Right renal cortex interstitium (tissue), 3 donors: Measurements from ENCODE around the gene IQCK. TPM values are rescaled to one million over a fixed set of nuclear protein-coding genes. Genes with fewer than 3 reads are reported as not detected.

Source experiments
- DNase-seq, 3 donors: peaks; one replicate each; pipeline ENCODE4 v3.0.0-alpha.2; 2013; ENCODE audit warnings: low read depth in 3 of 3, low spot score in 2 of 3
- polyA plus RNA-seq, 3 donors: library from polyadenylated mRNA; unstranded; fragments of 120-200 nt; gene quantifications; one replicate each; pipeline ENCODE4 v1.2.1, GENCODE V29; 2013; ENCODE audit not compliant: insufficient read length in 3 of 3

The IQCK gene
- polyA plus RNA-seq, 3 donors = 49.5 to 53.9 (median 49.9) TPM

DNA sequence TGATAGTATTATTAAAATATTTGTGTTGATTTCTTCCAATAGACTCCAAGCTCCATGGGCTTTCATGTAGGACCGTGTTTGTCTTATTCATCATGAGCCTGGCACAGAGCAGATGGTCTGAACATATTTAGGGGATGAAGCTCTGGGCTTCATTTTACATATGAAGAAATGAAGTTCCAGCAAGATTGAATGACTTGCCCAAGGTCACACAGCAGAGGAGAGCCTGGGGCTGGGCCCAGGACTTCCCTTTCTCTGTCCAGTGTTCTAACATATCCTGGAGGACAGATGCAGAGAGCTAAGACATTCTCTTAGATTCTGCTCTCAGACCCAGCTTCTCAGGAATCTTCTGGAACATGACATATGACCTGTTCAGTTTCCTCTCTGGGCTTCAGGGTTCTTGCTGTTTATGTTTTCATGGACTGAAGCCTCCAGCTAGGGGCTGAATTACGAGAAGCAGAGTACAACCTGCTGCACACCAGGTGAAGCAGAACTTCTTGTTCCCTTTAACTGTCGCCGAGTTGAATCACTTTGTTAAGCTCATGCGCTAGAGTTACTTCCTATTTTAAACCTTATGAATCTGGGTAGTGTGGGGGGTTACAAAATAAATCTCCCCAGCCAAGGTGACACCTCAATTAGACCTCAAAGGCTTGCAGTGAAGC lies 113.0 kb downstream of the IQCK start:
- peak in 1 of 3 donors; percentile 33 for DNase-seq

DNA sequence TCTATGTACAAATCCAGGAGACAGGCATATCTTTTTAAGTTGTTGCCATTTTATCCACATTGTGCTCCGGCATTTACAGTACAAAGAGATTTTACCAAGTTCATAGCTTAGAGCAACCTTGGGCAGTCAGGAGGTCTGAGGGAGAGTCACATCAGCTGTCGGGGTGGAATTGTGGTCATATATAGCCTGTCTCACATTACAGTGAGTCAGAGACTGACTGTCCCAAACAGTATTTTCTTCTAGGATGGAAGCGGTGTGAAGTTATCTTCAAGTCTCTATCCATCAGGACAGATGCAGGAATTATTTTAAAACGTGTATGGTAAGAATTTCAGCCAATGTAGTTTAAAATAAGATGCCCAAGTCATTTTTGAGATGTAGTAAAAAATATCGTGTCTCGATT lies 113.6 kb downstream of the IQCK start:
- DNase-seq = peak in 1 of 3 donors; percentile 33

DNA sequence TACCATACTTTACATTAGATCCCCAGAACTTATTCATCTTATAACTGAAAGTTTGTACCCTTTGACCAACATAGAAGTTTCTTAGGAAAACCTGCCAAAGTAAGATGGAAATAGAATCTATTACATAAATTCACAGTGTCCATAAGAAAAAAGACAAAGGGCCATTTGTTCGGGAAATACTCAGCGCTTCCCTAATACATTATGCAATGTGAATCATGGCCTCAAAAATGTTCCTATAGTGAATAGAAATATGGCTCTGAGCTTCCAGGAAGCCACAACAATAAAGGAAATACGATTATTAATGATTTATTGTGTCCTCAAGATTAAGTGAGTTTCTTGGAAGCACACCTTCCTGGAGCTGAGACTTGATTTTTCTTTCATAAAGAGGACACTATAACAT lies 115.1 kb downstream of the IQCK start:
- DNase-seq = no peak

DNA sequence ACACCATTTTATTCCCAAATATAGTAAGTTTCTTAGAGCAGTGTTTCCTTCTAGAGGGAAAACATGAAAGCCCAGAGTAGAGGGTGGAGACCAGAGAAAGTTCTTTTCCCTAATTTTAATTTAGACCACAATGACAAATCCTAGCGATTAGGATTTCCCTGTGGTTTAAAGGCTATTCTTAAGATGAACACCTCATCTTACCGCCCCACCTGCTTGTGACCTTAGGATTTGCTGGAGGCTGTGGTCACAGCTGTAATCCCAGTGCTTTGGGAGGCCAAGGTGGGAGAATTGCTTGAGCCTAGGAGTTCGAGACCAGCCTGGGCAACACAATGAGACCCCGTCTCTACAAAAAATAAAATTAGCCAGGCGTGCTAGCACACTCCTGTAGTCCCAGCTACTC lies 115.5 kb downstream of the IQCK start:
- DNase-seq = no peak

DNA sequence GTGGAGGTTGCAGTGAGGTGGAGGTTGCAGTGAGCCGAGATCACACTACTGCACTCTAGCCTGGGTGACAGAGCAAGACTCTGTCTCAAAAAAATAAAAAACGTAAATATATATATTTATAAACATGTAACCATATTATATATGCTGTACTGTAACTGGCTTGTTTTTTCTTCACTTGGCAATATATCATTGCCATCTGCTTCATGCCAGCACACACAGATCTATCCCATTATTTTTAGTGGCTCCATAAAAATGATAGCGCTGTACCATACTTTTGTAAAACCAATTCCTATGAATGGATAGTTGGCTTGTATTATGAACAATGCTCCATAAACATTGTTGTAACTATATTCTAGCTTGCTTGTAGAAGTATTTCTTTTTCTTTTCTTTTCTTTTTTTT lies 117.1 kb downstream of the IQCK start:
- DNase-seq = no peak

DNA sequence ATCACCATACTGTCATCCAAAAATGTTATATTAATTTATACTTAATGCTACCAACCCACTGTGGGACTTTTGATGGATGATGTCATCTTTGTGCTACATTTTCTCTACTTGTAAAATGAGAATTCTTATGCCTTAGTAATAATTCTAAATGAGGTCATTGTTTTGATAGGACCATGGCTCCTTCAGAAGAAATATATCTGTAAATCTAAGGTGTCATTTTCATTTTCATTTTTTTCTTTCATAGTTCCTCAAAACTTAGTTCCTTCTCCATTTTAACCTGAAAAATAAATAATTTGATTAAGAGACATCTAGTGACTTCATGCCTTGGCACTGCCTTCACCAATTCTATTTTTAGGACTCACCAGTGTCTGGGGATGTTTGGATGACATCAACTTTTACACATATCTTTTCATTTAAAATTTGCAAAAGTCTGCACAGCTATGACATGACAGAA lies 117.9 kb downstream of the IQCK start:
- DNase-seq = no peak

DNA sequence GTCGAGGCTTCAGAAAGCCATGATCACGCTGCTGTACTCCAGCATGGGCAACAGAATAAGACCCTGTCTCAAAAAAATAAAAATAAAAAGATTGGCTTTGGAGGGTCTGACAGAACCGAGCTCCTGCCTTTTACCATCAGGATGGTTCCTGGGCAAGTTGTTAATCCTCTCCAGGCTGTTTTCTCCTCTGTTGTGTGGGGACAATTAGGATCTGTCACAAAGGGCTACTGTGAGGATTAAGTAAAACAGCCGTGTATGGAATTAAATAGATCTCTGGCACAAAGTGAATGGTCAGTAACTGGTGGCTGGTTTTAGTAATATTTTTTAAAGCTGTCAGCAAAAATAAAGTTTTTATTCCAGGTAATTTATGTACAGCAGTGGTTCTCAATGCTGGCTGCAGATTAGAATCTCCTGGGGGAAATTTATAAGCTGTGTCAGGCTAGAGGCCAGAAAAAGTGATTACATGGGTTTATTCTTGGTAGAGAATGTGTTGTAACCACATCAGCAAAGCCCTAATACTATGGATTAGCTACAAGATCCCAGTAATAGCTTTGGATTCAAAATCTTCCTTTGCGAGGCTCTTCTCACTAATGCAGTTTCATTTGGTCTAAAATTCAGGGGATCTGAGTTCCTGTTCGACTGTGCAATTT lies 119.4 kb downstream of the IQCK start:
- DNase-seq = no peak

DNA sequence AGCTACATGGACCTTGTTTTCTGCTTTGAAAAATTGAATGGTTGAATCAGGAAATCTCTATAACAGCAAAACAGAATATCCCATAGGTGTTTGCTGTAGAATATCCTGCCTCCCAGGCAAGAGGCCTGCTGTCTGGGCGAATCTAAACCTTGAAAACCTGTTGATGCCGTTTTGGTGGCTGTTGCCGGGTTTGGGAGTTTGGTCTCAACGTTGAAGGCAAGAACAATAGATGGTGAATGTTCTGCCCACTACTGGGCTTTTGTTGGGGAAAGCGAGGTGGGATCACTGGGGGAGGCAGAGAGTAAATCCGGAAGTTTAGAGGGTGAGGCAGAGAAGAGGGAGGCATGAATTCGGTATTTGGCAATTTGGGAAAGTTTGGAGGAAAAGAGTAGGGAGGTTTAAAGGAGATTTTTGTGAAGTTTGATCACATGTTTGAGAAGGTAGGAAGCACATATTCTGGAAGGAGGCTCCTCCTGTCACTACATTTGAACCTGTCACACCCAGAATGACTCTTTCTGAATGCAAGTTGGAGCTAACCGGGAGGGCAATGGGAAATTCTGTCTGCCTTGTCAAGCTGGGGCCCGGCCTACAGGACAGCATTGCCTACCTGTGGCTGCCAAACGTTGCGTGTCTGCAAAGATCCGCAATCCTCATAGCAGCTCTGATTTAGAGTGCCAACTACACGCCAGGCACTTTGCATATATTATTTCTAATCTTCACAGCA lies 120.1 kb downstream of the IQCK start:
- no peak for DNase-seq

DNA sequence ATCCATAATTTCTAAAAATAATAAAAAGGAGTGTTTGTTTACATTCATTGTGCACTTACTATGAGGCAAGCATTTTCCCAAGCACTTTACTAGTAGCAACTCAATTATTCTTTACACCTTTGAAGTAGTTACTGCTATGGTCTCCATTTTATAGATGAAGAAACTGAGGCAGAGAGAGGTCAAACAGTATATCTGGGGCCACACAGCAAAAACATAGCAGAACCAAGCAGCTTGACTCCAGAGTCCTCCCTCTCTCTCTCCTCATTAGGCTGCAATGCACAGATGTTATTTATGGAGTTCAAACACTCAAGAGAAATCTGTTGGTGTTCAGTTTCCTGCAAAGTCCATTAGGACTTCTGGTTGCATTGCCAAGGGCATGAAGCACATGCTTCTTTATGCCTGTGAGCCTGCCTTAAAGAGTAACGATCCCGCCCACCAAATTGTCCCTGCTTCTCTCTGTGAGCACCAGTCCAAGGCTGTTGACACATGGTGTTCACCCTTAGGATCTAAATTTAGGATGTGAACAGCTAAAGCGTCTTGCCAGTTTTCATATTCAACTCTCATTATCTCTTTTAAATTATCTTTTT lies 122.5 kb downstream of the IQCK start:
- DNase-seq = no peak

DNA sequence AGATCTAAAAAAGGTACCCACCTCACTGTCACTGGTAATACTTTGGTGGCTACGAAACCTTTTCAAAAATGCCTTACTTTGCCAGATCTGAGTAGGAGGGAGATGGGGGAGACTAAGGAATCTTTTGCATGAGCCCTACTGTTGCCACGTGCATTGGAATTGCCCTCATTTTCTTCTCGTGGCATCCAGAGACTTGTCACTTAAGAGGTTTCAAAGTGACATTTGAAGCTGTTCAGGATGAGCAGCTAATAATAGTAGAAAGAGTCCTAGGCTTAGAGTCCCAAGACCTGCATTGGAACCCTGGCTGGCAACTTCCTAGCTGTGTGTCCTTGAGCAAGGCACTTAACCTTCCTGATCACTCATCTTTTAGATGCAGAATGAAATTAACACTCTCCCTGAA lies 123.1 kb downstream of the IQCK start:
- no peak for DNase-seq

DNA sequence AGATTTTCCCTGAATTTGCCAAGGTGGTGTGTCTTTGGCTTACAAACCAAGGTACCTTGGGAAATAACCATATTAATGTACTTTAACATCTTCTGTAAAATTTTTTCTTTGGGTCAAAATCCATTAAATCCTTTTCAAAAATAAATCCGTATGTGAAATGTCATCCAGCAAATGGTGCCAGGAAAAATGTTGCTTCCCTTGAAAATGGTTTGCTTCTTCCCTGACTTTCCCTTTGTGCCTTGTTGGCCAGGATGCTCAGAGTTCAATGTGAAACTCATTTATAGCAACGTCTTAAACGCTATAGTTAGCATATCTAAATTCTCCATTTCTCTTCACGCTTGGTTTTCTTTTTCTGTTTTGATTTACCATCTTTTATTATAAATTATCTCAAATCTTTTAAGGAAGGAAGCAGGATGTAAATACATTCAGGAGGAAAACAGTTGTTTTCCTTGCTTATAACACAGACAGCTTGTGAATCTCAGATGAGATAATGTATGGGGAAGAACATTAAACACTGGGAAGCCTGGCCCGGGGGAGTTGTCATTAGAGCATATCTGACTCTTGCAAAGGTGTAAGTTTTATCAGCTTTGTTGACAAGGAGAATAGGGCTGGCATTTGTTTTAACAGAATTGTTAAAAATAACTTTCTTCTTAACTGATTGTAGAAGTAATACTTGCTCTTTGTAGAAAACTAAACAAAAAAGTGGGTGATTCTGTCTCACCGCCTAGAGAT lies 124.5 kb downstream of the IQCK start:
- DNase-seq = no peak

DNA sequence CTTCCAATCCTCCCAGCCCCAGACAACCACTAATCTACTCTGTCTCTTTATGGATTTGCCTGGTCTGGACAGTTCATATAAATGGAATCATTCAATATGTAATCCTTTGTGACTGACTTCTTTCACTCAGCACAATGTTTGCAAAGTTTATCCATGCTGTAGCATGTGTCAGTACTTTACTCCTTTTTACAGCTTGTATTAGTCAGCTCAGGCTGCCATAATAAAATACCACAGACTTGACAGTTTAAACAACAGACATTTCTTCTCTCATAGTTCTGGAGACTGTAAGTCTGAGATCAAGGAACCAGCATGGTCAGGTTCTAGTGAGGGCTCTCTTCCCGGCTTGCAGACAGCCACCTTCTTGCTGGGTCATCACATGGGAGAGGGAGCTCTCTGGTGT lies 125.3 kb downstream of the IQCK start:
- no peak for DNase-seq

DNA sequence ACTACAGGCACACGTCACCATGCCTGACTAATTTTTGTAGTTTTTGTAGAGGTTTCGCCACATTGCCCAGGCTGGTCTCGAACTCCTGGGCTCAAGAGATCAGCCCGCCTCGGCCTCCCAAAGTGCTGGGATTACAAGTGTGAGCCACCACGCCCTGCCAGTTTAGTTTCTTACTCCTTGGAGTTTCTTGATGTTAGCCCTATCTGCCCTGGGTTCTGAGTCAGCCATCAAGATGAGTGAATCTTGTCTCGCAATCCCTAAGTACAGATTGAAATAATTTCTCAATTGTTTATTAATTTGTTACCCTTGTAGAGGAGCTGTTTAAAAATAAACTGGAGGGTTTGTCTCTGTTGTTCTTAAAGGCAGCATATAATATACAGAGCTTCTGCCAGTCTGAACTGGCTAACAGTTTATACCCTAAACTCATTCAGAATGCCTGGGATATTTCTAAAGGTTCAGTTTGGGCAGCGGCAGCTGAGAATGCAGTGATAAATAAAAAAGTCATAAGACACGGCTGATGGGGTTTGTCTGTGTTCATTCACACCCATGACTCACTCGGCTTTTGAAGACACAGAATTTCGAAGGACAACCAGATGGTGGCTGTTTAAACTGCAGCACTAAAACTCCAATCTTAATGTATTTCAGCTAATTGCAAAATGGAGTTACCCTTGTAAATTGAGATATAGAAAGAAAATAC lies 127.0 kb downstream of the IQCK start:
- no peak for DNase-seq

DNA sequence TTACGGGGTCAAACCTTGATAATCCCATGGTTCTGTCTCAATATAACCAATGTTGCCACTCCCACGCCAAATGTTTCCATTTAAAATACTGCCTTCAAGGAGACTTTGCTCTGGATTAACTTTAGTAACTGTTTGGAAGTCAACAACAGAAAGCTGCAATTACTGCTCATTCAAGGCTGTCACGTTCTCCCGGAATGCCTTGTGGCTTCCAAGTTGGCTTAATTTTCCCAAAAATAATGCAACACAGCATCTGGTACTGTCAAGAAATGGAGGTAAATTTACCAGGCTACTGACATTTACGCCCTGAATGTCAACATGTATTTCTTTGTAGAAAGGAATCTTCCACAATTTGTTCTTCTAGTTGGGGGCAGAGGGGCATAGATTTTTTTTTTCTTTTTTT lies 128.4 kb downstream of the IQCK start:
- DNase-seq = no peak

DNA sequence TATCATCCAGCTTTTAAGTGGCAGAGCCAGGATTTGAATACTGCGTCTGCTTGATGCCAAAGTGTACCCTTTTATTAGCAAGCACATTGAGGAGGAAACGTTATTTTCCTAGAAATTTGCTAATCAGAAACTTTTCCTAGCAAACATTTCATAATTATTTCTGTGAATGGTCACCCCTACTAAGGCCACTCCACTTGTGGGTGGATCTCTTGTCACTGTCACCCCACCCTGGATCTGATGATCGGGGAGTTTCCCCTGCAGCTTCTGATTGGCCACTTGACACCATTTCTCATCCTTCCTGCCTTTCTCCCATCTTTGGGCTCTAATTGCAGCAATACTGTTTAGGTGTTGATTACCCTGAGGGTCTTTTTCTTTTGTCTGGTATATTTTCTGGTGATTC lies 130.7 kb downstream of the IQCK start:
- DNase-seq = no peak

DNA sequence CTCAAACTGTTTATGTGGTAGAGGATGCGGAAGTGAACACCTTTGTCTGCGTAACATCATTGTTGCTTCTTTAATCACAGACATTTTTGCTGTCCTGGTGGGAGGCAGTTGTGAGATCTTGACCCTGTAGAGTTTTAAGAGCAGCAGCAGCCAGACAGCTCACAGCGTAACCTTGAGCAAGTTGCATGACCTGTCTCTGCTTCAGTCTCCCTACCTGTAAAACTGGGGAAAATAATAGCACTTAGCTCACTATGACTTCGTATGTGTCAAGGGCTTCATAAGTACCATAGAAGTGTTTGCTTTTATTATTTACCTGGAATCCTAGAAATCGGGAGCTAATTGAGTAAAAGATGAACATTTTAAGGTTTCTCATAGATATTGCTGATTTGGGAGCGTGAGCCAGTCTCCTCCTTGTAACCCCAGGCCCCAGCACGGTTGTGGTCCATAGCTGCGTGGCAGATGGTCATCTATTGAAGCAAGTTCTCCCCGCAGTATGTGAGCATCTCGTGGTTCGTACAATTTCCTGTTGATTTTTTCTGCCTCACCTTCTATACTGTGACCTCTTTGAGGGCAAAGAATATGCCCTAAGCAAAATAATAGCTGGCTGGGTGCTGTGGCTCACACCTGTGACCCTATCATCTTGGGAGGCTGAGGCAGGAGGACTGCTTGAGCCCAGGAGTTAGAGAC lies 132.2 kb downstream of the IQCK start:
- no peak for DNase-seq

DNA sequence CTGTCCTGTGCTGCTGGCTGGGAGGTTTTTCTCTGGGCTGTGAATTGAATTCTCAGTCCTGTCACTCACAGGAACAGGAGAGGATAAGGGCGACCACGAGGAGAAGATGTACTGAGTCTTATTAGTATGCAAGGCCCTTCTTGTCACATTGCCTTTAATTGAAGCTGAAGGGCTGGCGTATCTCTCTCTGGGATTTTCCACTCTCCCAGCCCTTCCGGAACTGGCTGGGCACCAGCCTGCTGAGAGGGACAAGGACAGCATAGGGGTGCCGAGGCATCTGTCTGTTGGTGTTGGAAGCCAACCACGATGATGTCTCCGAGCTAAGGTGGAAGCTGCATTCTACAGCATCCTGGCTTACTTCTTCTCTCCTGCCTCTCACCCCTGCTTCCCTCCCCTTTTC lies 133.4 kb downstream of the IQCK start:
- no peak for DNase-seq

DNA sequence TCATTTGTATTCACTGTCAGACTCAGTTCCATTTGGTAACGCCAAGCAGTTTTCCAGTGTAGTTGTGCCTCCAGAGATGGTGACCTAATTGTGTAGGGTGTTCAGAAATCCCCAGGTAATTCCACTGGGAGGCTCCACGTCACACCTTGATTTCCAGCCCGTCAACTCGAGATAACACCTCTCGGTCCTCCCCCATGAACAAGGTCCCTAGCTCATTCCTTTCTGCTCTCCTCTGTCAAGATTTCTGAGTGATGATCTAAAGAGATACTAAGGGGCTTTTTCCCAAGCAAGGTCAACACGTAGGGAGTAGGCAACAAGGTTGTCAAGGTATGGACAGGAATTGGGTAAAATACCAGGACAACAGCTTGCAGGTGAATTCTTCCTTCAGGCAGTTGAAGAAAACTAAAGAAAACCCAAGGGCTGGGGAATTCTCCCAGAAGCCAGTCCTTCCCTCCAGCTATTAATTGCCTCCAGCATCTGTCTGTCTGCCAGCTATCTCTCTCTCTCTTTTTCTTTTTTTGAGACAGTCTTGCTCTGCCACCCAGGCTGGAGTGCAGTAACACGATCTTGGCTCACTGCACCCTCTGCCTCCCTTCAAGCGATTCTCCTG lies 135.2 kb downstream of the IQCK start:
- DNase-seq = no peak
